HepG2 (cell line): ENCODE measurements around the gene FGD2. TPM values are rescaled to one million over a fixed set of nuclear protein-coding genes. Genes with fewer than 3 reads are reported as not detected.

ENCODE experiments used
- ATAC-seq: fragments of 200-7000 bp; cut with Tn5 transposase; 3 replicates; pipeline ENCODE4 v1.9.1; 2020; ENCODE audit warnings: mild to moderate bottlenecking, moderate library complexity
- BruUV-seq: library from RNA; stranded (reverse); fragments of 400-500 nt; replicated peaks from 2 replicates; lab custom pipeline; 2021; lab: Mats Ljungman, UMichigan
- CTCF ChIA-PET: fragments of 300-600 bp; formaldehyde crosslinking; extraction: SDS; loops from one replicate; lab custom pipeline; 2021; ENCODE audit warnings: low total read pairs, inconsistent platforms, low intra/inter-chr PET ratio; lab: Yijun Ruan, JAX
- POLR2A ChIA-PET: fragments of 350-600 bp; sonication (Branson Sonifier 250); formaldehyde crosslinking; loops from one replicate; lab custom pipeline; 2020; ENCODE audit warnings: antibody characterized with exemption, inconsistent platforms; lab: Yijun Ruan, JAX
- DNase-seq: peaks from one replicate; pipeline ENCODE4 v3.0.0-alpha.2; 2015; ENCODE audit warnings: low spot score
- FAIRE-seq: peaks from 3 replicates; lab custom pipeline; 2011; peaks lifted over from hg19 to GRCh38; lab: Jason Lieb, UNC
- H2AFZ ChIP-seq: one replicate; pipeline ENCODE4 v1.6.1; 2011; ENCODE audit warnings: low read length, inconsistent platforms
- H3K27ac ChIP-seq: fragments of 300-600 bp; 3 replicates; pipeline ENCODE4 v1.8.0; 2011; ENCODE audit warnings: mixed run types, mild to moderate bottlenecking, mixed read lengths, low read length, inconsistent platforms; ENCODE audit not compliant: insufficient read depth; ENCODE audit errors: extremely low read length
- H3K27me3 ChIP-seq, 2 experiments: fragments of 200-600 bp in 1 of 2; 2 replicates in 1 of 2; 3 replicates in 1 of 2; pipeline versions ENCODE4 v1.6.0 to v1.8.0; 2011; ENCODE audit warnings: low read length in 2 of 2, mild to moderate bottlenecking in 2 of 2, moderate library complexity in 2 of 2, inconsistent platforms in 1 of 2; ENCODE audit not compliant: insufficient read depth in 2 of 2, control insufficient read depth in 1 of 2
- H3K36me3 ChIP-seq, 2 experiments: fragments of 200-600 bp in 1 of 2; replicated peaks in 1 of 2; 2 replicates in 1 of 2; 3 replicates in 1 of 2; pipeline versions ENCODE4 v1.5.1 to v1.8.0; 2011; ENCODE audit warnings: low read length in 2 of 2, inconsistent platforms in 1 of 2; ENCODE audit not compliant: insufficient read depth in 2 of 2, control insufficient read depth in 1 of 2
- H3K4me1 ChIP-seq: 2 replicates; pipeline ENCODE4 v1.5.1; 2012; ENCODE audit warnings: low read length, inconsistent platforms; ENCODE audit not compliant: insufficient read depth
- H3K4me2 ChIP-seq: 2 replicates; pipeline ENCODE4 v1.6.0; 2011; ENCODE audit warnings: low read depth, low read length, inconsistent platforms
- H3K4me3 ChIP-seq, 3 experiments: fragments of 200-600 bp in 1 of 3; sonication (generic), shearing (Covaris generic) in 1 of 3; replicated peaks in 1 of 3; 2 replicates each; pipeline ENCODE4 v1.5.1; 2011 to 2016; ENCODE audit warnings: low read length in 3 of 3, inconsistent platforms in 2 of 3, low read depth in 2 of 3, mild to moderate bottlenecking in 2 of 3, control low read depth in 1 of 3, mixed read lengths in 1 of 3; ENCODE audit not compliant: insufficient read depth in 1 of 3
- H3K79me2 ChIP-seq: one replicate; pipeline ENCODE4 v1.6.1; 2011; ENCODE audit warnings: low read length, inconsistent platforms; ENCODE audit not compliant: insufficient read depth
- H3K9ac ChIP-seq: 2 replicates; pipeline ENCODE4 v1.6.0; 2011; ENCODE audit warnings: mild to moderate bottlenecking, low read depth, low read length, inconsistent platforms; ENCODE audit not compliant: insufficient read depth
- H3K9me3 ChIP-seq: 2 replicates; pipeline ENCODE4 v1.5.1; 2012; ENCODE audit warnings: mild to moderate bottlenecking, low read length
- H4K20me1 ChIP-seq: 2 replicates; pipeline ENCODE4 v1.6.0; 2011; ENCODE audit warnings: inconsistent platforms, mild to moderate bottlenecking, low read length, moderate library complexity; ENCODE audit not compliant: insufficient read depth
- ATRX ChIP-seq: sonication (generic); formaldehyde crosslinking; IDR thresholded peaks from 2 replicates; pipeline ENCODE4 v1.4.0; 2020; ENCODE audit warnings: missing genetic modification reagents, borderline replicate concordance
- CENPT ChIP-seq: sonication (generic); formaldehyde crosslinking; IDR thresholded peaks from 2 replicates; pipeline ENCODE4 v1.8.0; 2022; ENCODE audit warnings: low read depth, mild to moderate bottlenecking, moderate library complexity, missing genetic modification reagents
- IKZF4 ChIP-seq: sonication (generic); formaldehyde crosslinking; IDR thresholded peaks from 2 replicates; pipeline ENCODE4 v1.5.1; 2020; ENCODE audit warnings: borderline replicate concordance, mild to moderate bottlenecking, low read depth, missing genetic modification reagents; ENCODE audit errors: not compliant biosample characterization
- MEIS1 ChIP-seq: sonication (generic); formaldehyde crosslinking; IDR thresholded peaks from 2 replicates; pipeline ENCODE4 v1.9.0; 2021; ENCODE audit warnings: mild to moderate bottlenecking, missing genetic modification reagents, moderate library complexity, borderline replicate concordance
- ZBTB25 ChIP-seq: IDR thresholded peaks from 2 replicates; pipeline ENCODE4 v1.6.1; 2018; ENCODE audit warnings: missing genetic modification reagents
- ZNF205 ChIP-seq: IDR thresholded peaks from 2 replicates; pipeline ENCODE4 v1.6.1; 2018; ENCODE audit warnings: missing biosample characterization, missing genetic modification reagents
- ZNF430 ChIP-seq: sonication (generic); formaldehyde crosslinking; IDR thresholded peaks from 2 replicates; pipeline ENCODE4 v1.9.0; 2021; ENCODE audit warnings: mild to moderate bottlenecking, missing genetic modification reagents
- ZNF773 ChIP-seq: sonication (generic); formaldehyde crosslinking; IDR thresholded peaks from 2 replicates; pipeline ENCODE4 v1.4.0; 2020; ENCODE audit warnings: missing genetic modification reagents, borderline replicate concordance
- ZSCAN9 ChIP-seq: IDR thresholded peaks from 2 replicates; pipeline ENCODE4 v1.6.1; 2016; ENCODE audit warnings: borderline replicate concordance
- WGBS: methylation state at CpG from one replicate; pipeline ENCODE4 v1.1.6; 2017; ENCODE audit warnings: low lambda C conversion rate; 5-methylcytosine and 5-hydroxymethylcytosine counted together
- in situ Hi-C: cut with HindIII; loops from 2 replicates; pipeline ENCODE4 v1.10.0; 2017; ENCODE audit warnings: low pct_unique_long_range_greater_than_20kb; ENCODE audit not compliant: extremely low pct_ligation_motif_present
- intact Hi-C: fragments of 100-400 bp; cut with micrococcal nuclease; formaldehyde crosslinking; loops from one replicate; pipeline ENCODE4 v1.10.0; 2022; ENCODE audit not compliant: unreplicated experiment
- polyA plus RNA-seq, 8 experiments: library from polyadenylated mRNA; depleted of rRNA in 3 of 8; stranded (reverse) in 7 of 8; unstranded in 1 of 8; fragments of >200 nt; fragmentation: Illumina TruSeq in 4 of 8; extraction: Trizol in 4 of 8; gene quantifications; 2 replicates each; pipeline versions ENCODE4 v1.2.1 to v1.2.3, GENCODE V29; 2011 to 2016; ENCODE audit warnings: low read depth in 4 of 8, missing spikeins in 1 of 8, mixed read lengths in 1 of 8; ENCODE audit not compliant: insufficient read depth in 1 of 8
- total RNA-seq, 5 experiments: library from RNA; depleted of rRNA; stranded (reverse); fragments of >200 nt; fragmentation: Illumina TruSeq; extraction: Trizol; gene quantifications; 2 replicates each; pipeline ENCODE4 v1.2.3, GENCODE V29; 2016; ENCODE audit warnings: low read depth in 1 of 5
- TF ChIP-seq, protein P1 (sequence below): sonication (generic); formaldehyde crosslinking; IDR thresholded peaks from 2 replicates; pipeline ENCODE4 v1.4.0; 2020; ENCODE audit warnings: low read depth, missing genetic modification reagents
- TF ChIP-seq, protein P2 (sequence below): sonication (generic); formaldehyde crosslinking; IDR thresholded peaks from 2 replicates; pipeline ENCODE4 v1.4.0; 2020; ENCODE audit warnings: missing genetic modification reagents
- TF ChIP-seq, protein P3 (sequence below): sonication (generic); formaldehyde crosslinking; IDR thresholded peaks from 2 replicates; pipeline ENCODE4 v1.5.1; 2020; ENCODE audit warnings: missing genetic modification reagents, mild to moderate bottlenecking, borderline replicate concordance
- TF ChIP-seq, protein P4 (sequence below): sonication (generic); formaldehyde crosslinking; IDR thresholded peaks from 2 replicates; pipeline ENCODE4 v1.5.0; 2020; ENCODE audit warnings: missing genetic modification reagents

The FGD2 gene
- total and polyA plus RNA-seq, 2 of the 13 experiments (the other 11 are each of a cell fraction or from before 2014, with no cell fraction given): not detected

DNA sequence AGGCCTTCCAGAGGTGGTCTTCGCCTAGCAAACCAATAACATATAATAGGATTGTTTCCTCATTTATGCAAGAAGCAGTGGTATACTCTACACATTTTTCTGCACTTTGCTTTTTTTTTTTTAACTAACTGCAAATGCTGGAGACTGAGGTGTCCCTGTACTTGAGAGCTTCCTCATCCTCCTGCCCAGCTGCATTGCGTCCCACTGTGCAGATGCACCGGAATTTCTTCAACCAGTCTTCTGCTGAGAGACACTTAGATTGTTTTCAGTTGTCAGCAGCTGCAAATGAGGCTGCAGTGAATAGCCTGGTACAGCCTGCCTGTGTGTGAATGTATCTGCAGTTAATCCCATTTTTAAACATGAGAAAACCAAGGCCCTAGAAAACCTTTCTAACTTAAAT lies 11.5 kb downstream of the FGD2 start (continued):
- TF ChIP-seq, protein P1, sequence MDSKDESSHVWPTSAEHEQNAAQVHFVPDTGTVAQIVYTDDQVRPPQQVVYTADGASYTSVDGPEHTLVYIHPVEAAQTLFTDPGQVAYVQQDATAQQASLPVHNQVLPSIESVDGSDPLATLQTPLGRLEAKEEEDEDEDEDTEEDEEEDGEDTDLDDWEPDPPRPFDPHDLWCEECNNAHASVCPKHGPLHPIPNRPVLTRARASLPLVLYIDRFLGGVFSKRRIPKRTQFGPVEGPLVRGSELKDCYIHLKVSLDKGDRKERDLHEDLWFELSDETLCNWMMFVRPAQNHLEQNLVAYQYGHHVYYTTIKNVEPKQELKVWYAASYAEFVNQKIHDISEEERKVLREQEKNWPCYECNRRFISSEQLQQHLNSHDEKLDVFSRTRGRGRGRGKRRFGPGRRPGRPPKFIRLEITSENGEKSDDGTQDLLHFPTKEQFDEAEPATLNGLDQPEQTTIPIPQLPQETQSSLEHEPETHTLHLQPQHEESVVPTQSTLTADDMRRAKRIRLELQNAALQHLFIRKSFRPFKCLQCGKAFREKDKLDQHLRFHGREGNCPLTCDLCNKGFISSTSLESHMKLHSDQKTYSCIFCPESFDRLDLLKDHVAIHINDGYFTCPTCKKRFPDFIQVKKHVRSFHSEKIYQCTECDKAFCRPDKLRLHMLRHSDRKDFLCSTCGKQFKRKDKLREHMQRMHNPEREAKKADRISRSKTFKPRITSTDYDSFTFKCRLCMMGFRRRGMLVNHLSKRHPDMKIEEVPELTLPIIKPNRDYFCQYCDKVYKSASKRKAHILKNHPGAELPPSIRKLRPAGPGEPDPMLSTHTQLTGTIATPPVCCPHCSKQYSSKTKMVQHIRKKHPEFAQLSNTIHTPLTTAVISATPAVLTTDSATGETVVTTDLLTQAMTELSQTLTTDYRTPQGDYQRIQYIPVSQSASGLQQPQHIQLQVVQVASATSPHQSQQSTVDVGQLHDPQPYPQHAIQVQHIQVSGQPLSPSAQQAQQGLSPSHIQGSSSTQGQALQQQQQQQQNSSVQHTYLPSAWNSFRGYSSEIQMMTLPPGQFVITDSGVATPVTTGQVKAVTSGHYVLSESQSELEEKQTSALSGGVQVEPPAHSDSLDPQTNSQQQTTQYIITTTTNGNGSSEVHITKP: no peak
- no peak for TF ChIP-seq ZNF773 (CRISPR knock-in tag)
- no peak for TF ChIP-seq ZNF205 (CRISPR knock-in tag)
- TF ChIP-seq, protein P2, sequence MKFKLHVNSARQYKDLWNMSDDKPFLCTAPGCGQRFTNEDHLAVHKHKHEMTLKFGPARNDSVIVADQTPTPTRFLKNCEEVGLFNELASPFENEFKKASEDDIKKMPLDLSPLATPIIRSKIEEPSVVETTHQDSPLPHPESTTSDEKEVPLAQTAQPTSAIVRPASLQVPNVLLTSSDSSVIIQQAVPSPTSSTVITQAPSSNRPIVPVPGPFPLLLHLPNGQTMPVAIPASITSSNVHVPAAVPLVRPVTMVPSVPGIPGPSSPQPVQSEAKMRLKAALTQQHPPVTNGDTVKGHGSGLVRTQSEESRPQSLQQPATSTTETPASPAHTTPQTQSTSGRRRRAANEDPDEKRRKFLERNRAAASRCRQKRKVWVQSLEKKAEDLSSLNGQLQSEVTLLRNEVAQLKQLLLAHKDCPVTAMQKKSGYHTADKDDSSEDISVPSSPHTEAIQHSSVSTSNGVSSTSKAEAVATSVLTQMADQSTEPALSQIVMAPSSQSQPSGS (CRISPR knock-in tag): no peak

GRCh38 chr6:37017606-37018197 lies 12.2 kb downstream of the FGD2 start:
- no peak for FAIRE-seq
- H3K79me2 ChIP-seq: no peaks in the 10 kb centered on the region
- DNase-seq: no peak
- ChIA-PET CTCF (interaction anchor here (0.9 to 7.8 kb wide), 11 partner anchors 11 to 251 kb away, joined by 3 to 268 read pairs (median 15); partner anchors contain the start of genes C6orf89 and MTCH1), POLR2A (interaction anchor here (0.9 to 2.8 kb wide), 8 partner anchors 31 to 193 kb away, joined by 3 to 14 read pairs (median 5); partner anchors contain the start of genes C6orf89 and MTCH1)
- peaks cover 32% of the 10 kb centered on the region for H3K4me1 ChIP-seq
- no peak overlapping the region for H3K9ac ChIP-seq
- ATAC-seq: peak; percentile 22
- BruUV-seq: no TSS peak
- WGBS: 31% methylated on average over 5 of the region's 5 CpGs
- no peak overlapping the region for H3K27ac ChIP-seq
- H3K4me2 ChIP-seq: peak overlapping the region; percentile 13
- peaks cover 4 to 20% of the 10 kb centered on the region in 2 experiments; a peak in 2 of 5 replicates for H3K27me3 ChIP-seq
- intact Hi-C loops: loop anchor here (1.0 to 5.0 kb wide), 6 partner anchors 35 to 251 kb away; partner anchors contain the start of gene C6orf89
- H3K4me3 ChIP-seq: no peak overlapping the region
- H3K9me3 ChIP-seq: no peaks in the 10 kb centered on the region
- H3K36me3 ChIP-seq: no peaks in the 10 kb centered on the region
- H4K20me1 ChIP-seq: no peaks in the 10 kb centered on the region
- no peak overlapping the region for H2AFZ ChIP-seq
- in situ Hi-C loops: loop anchor here (10.0 kb wide), 2 partner anchors 133 to 243 kb away; partner anchors contain the start of gene C6orf89
- TF ChIP-seq, protein P3, sequence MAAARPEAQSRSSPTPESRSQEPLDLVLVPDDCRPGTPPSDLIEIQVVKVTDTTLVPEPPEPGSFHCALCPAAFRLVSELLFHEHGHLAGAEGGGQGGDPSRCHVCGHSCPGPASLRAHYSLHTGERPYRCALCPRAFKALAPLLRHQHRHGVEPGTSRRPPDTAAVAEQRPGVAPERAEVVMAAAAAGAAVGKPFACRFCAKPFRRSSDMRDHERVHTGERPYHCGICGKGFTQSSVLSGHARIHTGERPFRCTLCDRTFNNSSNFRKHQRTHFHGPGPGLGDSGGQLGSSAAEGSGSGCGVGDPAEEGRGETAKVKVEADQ (CRISPR knock-in tag): 0 out of 2 replicates have a peak, but pooled peaks have one; percentile 18
- TF ChIP-seq CENPT (CRISPR knock-in tag) (no peak), IKZF4 (no peak), MEIS1 (CRISPR knock-in tag) (no peak), ZBTB25 (CRISPR knock-in tag) (no peak), ZNF430 (CRISPR knock-in tag) (0 out of 2 replicates have a peak, but pooled peaks have one; percentile 37), ATRX (CRISPR knock-in tag) (no peak), ZSCAN9 (CRISPR knock-in tag) (no peak)
- TF ChIP-seq, protein P4, sequence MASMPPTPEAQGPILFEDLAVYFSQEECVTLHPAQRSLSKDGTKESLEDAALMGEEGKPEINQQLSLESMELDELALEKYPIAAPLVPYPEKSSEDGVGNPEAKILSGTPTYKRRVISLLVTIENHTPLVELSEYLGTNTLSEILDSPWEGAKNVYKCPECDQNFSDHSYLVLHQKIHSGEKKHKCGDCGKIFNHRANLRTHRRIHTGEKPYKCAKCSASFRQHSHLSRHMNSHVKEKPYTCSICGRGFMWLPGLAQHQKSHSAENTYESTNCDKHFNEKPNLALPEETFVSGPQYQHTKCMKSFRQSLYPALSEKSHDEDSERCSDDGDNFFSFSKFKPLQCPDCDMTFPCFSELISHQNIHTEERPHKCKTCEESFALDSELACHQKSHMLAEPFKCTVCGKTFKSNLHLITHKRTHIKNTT (CRISPR knock-in tag): no peak
